Neuronal stem cell (in vitro differentiated cells): ENCODE data around the gene DPT.

Experiments used
- DNase-seq: peaks from one replicate; pipeline ENCODE4 v3.0.0-alpha.2; 2013; ENCODE audit warnings: low spot score
- H2AFZ ChIP-seq: one replicate; pipeline ENCODE4 v1.6.1; 2013; ENCODE audit warnings: mild to moderate bottlenecking, low read length, inconsistent platforms
- H2AK5ac ChIP-seq: 2 replicates; pipeline ENCODE4 v1.6.1; 2013; ENCODE audit warnings: low read depth, mild to moderate bottlenecking, inconsistent platforms, low read length, moderate library complexity, mixed read lengths
- H2BK120ac ChIP-seq: 2 replicates; pipeline ENCODE4 v1.6.1; 2013; ENCODE audit warnings: low read depth, mild to moderate bottlenecking, inconsistent platforms, low read length, moderate library complexity, mixed read lengths
- H2BK12ac ChIP-seq: one replicate; pipeline ENCODE4 v1.6.1; 2013; ENCODE audit warnings: low read length, inconsistent platforms
- H2BK15ac ChIP-seq: 2 replicates; pipeline ENCODE4 v1.6.1; 2013; ENCODE audit warnings: mild to moderate bottlenecking, low read length, inconsistent platforms, mixed read lengths
- H2BK5ac ChIP-seq: one replicate; pipeline ENCODE4 v1.6.1; 2013; ENCODE audit warnings: inconsistent platforms, mild to moderate bottlenecking, low read length, moderate library complexity
- H3K14ac ChIP-seq: one replicate; pipeline ENCODE4 v1.6.1; 2013; ENCODE audit warnings: low read length, inconsistent platforms
- H3K18ac ChIP-seq: 2 replicates; pipeline ENCODE4 v1.6.1; 2013; ENCODE audit warnings: low read length, inconsistent platforms
- H3K23ac ChIP-seq: 2 replicates; pipeline ENCODE4 v1.6.1; 2013; ENCODE audit warnings: low read depth, mild to moderate bottlenecking, mixed read lengths, low read length, inconsistent platforms; ENCODE audit not compliant: poor library complexity
- H3K27ac ChIP-seq: replicated peaks from 3 replicates; pipeline ENCODE4 v1.5.1; 2013; ENCODE audit warnings: low read length, inconsistent platforms
- H3K27me3 ChIP-seq, 3 experiments: 2 replicates each; pipeline ENCODE4 v1.6.1; 2013; ENCODE audit warnings: low read length in 3 of 3, mild to moderate bottlenecking in 2 of 3, inconsistent platforms in 1 of 3, low read depth in 1 of 3, mixed read lengths in 1 of 3, moderate library complexity in 1 of 3; ENCODE audit not compliant: control insufficient read depth in 3 of 3, insufficient read depth in 3 of 3
- H3K36me3 ChIP-seq, 2 donors: replicated peaks in 1 of 2; 2 replicates each; pipeline ENCODE4 v1.6.1; 2013; ENCODE audit warnings: low read length in 2 of 2; ENCODE audit not compliant: control insufficient read depth in 2 of 2, insufficient read depth in 2 of 2
- H3K4ac ChIP-seq: 2 replicates; pipeline ENCODE4 v1.6.1; 2013; ENCODE audit warnings: inconsistent platforms, mild to moderate bottlenecking, low read length, moderate library complexity
- H3K4me1 ChIP-seq, 2 donors: 1 replicate in 1 of 2; 2 replicates in 1 of 2; pipeline ENCODE4 v1.6.1; 2013; ENCODE audit warnings: low read length in 2 of 2, low read depth in 1 of 2; ENCODE audit not compliant: control insufficient read depth in 2 of 2, insufficient read depth in 1 of 2
- H3K4me2 ChIP-seq: one replicate; pipeline ENCODE4 v1.6.1; 2013; ENCODE audit warnings: mild to moderate bottlenecking, low read length, inconsistent platforms; ENCODE audit not compliant: insufficient read depth, poor library complexity, severe bottlenecking
- H3K4me3 ChIP-seq, 2 donors: 2 replicates each; pipeline ENCODE4 v1.5.1; 2013; ENCODE audit warnings: low read length in 2 of 2, mild to moderate bottlenecking in 2 of 2, inconsistent platforms in 1 of 2, moderate library complexity in 1 of 2
- H3K79me1 ChIP-seq: one replicate; pipeline ENCODE4 v1.6.1; 2013; ENCODE audit warnings: low read depth, mild to moderate bottlenecking, inconsistent platforms, low read length, moderate library complexity
- H3K9ac ChIP-seq: one replicate; pipeline ENCODE4 v1.6.1; 2013; ENCODE audit warnings: mild to moderate bottlenecking, low read depth, low read length, inconsistent platforms; ENCODE audit not compliant: poor library complexity
- H3K9me3 ChIP-seq, 2 donors: replicated peaks in 1 of 2; 2 replicates each; pipeline versions ENCODE3 to v1.6.1; 2013; ENCODE audit warnings: low read length in 2 of 2, mild to moderate bottlenecking in 2 of 2, inconsistent platforms in 1 of 2, low read depth in 1 of 2, mixed read lengths in 1 of 2, moderate library complexity in 1 of 2; ENCODE audit not compliant: control insufficient read depth in 2 of 2, insufficient read depth in 1 of 2
- H4K8ac ChIP-seq: one replicate; pipeline ENCODE4 v1.6.1; 2013; ENCODE audit warnings: low read depth, mild to moderate bottlenecking, inconsistent platforms, low read length, moderate library complexity
- H4K91ac ChIP-seq: one replicate; pipeline ENCODE4 v1.6.1; 2013; ENCODE audit warnings: low read length, low read depth, mild to moderate bottlenecking, inconsistent platforms; ENCODE audit not compliant: poor library complexity
- WGBS, 2 donors: extraction: QIAGEN DNeasy Blood & Tissue Kit; methylation state at CpG; one replicate each; pipeline ENCODE4 v1.1.7; 2013; ENCODE audit warnings: missing lambda C conversion rate in 2 of 2, mixed read lengths in 1 of 2; ENCODE audit not compliant: insufficient read length in 2 of 2, insufficient replicate concordance in 1 of 2; ENCODE audit errors: extremely low coverage in 2 of 2; 5-methylcytosine and 5-hydroxymethylcytosine counted together

Gene DPT

DNA sequence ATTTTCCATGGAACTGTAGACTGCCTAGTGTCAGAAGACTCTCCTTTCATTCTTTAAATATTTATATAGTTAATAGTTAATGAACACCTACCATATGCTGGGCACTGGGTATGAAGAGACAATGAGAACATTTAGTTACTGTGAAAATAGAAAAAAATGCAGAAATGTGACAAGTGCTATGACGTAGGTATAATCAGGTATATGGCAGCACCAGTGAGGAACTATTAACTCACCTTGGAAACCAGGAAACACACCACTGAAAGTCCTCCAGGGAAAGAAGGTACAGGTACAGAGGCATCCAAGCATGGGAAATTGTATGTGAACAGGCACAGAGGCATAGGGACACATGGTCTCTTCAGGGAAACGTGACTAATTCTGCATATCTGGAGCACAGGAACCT lies 42.3 kb downstream of the DPT start:
- no peak overlapping the region for H2BK120ac ChIP-seq
- no peaks in the 10 kb centered on the region for H3K27me3 ChIP-seq
- no peak overlapping the region for H2BK15ac ChIP-seq
- no peak overlapping the region for H3K4ac ChIP-seq
- no peaks in the 10 kb centered on the region for H3K79me1 ChIP-seq
- no peak overlapping the region for H2BK12ac ChIP-seq
- no peak overlapping the region for H3K14ac ChIP-seq
- no peak for DNase-seq
- no peak overlapping the region for H4K91ac ChIP-seq
- H3K23ac ChIP-seq: no peak overlapping the region
- H4K8ac ChIP-seq: no peak overlapping the region
- no peaks in the 10 kb centered on the region for H3K36me3 ChIP-seq
- H2BK5ac ChIP-seq: no peak overlapping the region
- H3K27ac ChIP-seq: no peak overlapping the region
- no peak overlapping the region for H3K4me2 ChIP-seq
- H3K9ac ChIP-seq: no peak overlapping the region
- no peaks in the 10 kb centered on the region for H3K9me3 ChIP-seq
- no peaks in the 10 kb centered on the region for H3K4me1 ChIP-seq
- H2AFZ ChIP-seq: no peak overlapping the region
- H3K4me3 ChIP-seq: no peak overlapping the region
- WGBS, 2 donors: no CpG with 5 or more reads among the region's 2 CpGs
- H2AK5ac ChIP-seq: no peak overlapping the region
- H3K18ac ChIP-seq: no peak overlapping the region

DNA sequence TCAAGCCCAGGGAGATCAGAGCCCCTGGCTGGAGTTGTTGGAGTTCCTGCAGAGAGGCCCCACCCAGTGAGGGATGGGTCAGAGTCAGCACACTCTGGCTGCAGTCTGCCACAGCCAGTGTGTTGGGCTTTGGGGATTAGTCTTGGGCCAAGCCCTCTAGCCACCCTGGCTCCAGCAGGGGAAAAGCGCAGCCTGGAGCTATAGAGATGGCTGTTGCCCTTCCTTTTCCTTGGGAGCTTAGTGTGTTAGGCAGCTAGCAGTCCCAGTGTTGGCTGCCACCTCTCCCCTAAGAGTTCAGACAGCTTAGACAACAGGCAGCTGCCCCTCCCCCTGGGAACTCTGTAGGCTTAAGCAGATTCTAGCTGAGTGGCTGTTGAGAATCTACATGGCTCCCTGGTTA lies 45.1 kb downstream of the DPT start:
- Histone ChIP-seq H3K9me3 (no peaks in the 10 kb centered on the region), H4K91ac (no peak overlapping the region), H2BK15ac (no peak overlapping the region), H3K4me3 (no peak overlapping the region), H3K23ac (no peak overlapping the region), H3K14ac (peak overlapping the region; percentile 42), H3K4ac (no peak overlapping the region), H3K4me2 (no peak overlapping the region), H3K27ac (no peak overlapping the region), H3K36me3 (no peaks in the 10 kb centered on the region), H2BK12ac (no peak overlapping the region), H3K4me1 (no peaks in the 10 kb centered on the region), H2BK120ac (peak overlapping the region; percentile 32), H2AFZ (no peak overlapping the region), H3K9ac (no peak overlapping the region), H2AK5ac (no peak overlapping the region), H2BK5ac (no peak overlapping the region), H3K79me1 (no peaks in the 10 kb centered on the region), H4K8ac (no peak overlapping the region), H3K18ac (no peak overlapping the region), H3K27me3 (no peaks in the 10 kb centered on the region)
- DNase-seq: no peak
- WGBS, 2 donors: no CpG with 5 or more reads among the region's 1 CpG

DNA sequence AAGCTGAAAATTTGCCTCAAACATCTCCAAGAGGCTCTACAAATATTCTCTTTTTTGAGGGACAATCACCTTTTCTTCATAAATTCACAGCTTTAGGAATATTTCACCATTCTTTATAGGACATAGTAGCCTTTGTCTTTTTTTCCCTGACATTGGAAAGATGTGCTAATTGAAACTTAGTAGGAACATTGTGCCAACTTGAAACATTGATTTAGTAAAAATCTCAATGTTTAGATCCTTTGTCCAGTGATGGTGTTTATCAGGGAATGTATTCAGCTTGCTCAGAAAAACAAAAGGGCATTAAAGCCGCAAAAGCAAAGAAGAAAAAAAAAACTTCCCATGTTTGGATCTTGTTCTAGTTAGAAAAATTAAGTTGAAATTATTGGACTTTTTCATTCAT lies 52.1 kb downstream of the DPT start:
- Histone ChIP-seq H3K36me3 (no peaks in the 10 kb centered on the region), H3K23ac (no peak overlapping the region), H2BK5ac (no peak overlapping the region), H3K4me3 (no peak overlapping the region), H3K27ac (no peak overlapping the region), H3K4me2 (no peak overlapping the region), H2AFZ (no peak overlapping the region), H2BK12ac (no peak overlapping the region), H3K27me3 (no peaks in the 10 kb centered on the region), H3K18ac (no peak overlapping the region), H2AK5ac (no peak overlapping the region), H3K9ac (no peak overlapping the region), H3K4ac (no peak overlapping the region), H3K79me1 (no peaks in the 10 kb centered on the region), H3K14ac (no peak overlapping the region), H3K4me1 (no peaks in the 10 kb centered on the region), H3K9me3 (no peaks in the 10 kb centered on the region), H2BK15ac (no peak overlapping the region), H4K91ac (no peak overlapping the region), H2BK120ac (no peak overlapping the region), H4K8ac (no peak overlapping the region)
- no CpG with 5 or more reads among the region's 1 CpG for WGBS, 2 donors
- DNase-seq: no peak

DNA sequence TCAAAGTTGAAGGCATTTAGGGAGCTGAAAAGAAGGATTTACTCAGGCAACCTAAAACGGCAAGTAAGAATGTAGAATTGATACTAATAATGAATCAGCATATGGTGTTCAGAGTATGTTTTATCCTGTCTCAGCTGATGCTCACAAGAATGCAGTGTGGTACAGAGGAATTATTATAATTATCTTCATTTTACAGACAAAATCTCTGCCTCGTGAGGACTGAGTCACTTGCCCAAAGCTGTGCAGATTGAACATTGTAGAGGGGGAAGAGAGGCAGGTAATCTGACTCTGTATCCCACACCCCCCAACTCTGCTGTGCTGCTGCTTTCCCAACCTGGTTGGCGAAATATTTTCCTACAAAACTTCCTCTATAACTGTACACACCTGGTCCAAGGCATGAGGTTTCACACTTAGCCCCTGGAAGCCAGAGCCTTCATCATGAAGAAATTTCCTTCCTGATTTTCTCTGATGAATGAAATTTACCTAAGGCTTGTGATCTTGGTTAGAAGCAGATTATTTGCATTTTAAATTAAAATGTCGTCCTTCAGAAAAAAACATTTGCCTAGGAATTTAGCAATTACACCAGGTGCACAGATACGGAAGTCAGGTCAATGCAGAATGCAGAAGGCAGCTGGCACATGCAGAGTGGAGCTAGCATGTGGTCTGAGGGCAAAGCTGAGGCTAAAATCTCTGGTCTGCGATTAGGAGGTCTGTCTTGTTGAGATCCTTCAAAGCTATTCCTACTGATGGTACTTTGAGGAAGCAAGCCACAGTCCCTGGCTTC lies 52.8 kb downstream of the DPT start:
- Histone ChIP-seq H2BK15ac (no peak overlapping the region), H3K79me1 (no peaks in the 10 kb centered on the region), H2BK5ac (no peak overlapping the region), H2AK5ac (no peak overlapping the region), H3K27me3 (no peaks in the 10 kb centered on the region), H2AFZ (no peak overlapping the region), H3K9ac (no peak overlapping the region), H4K91ac (no peak overlapping the region), H3K18ac (no peak overlapping the region), H3K23ac (no peak overlapping the region), H2BK12ac (no peak overlapping the region), H3K27ac (no peak overlapping the region), H3K4me1 (no peaks in the 10 kb centered on the region), H3K36me3 (no peaks in the 10 kb centered on the region), H4K8ac (no peak overlapping the region), H3K4me3 (no peak overlapping the region), H3K4ac (no peak overlapping the region), H3K4me2 (no peak overlapping the region), H3K9me3 (no peaks in the 10 kb centered on the region), H2BK120ac (no peak overlapping the region), H3K14ac (no peak overlapping the region)
- DNase-seq: no peak
- WGBS, 2 donors: no CpG with 5 or more reads among the region's 6 CpGs
